ENCODE results near the gene EEF1E1.
"Not testable (repeated sequence)": the region's sequence is repeated elsewhere in the genome, so short reads cannot be mapped to it uniquely, and the experiment has no call there.

The EEF1E1 gene

DNA sequence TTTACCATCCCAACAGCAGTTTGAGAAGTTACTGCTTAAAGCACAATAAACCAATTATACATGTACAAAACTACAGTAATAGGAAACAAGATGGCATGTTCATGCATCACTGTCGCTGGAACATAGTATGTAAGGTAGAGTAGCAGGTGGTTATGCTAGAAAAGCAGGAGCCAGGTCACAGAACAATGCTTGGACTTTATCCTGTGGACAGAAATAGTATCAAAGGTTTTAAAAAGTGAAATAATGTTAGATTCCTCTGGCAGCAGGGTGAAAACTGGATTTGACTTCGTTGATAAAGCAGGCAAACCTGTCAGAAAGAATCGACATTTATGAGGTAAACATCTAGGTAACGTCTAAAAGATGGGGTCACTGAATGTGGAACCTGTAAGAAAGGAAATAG is 40.6 kb downstream of the EEF1E1 start:
- no peak for DNase-seq

DNA sequence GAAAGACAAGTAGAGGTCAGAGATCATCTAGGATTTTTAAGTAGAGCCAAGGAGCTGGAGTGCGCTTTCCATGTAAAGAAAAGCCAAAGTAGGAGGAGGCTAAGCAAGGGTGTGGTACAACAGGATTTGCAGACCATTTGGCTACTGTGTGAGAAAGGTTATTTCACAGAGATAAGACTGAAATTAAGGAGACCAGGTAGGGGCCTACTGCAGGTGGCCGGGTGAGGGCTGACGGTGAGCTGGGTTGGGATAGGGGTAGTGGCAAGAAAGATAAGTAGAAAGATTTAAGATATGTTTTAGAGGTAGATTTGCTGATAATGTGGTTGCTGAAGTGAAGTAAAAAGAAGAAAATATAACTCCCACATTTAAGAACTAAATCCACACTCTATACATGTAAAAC is 42.0 kb downstream of the EEF1E1 start:
- no peak for DNase-seq

DNA sequence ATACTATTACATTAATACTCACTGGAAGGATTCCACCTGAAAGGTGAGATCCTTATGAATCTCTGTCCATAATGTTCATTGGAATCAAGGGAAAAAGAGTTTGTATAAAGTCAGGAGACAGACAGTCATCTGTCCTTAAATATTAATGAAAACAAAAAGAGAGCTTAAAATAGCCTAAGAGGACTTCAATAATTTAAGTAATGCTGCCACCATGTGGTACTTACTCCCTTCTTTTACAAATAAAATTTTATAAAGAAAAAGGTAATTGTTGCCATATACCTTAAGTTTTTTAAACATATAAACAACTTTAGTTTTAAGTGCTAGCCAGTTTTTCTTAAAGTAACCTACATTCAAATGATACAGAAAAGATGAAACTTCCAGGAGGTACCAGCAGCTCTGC is 43.2 kb downstream of the EEF1E1 start:
- no peak for DNase-seq

DNA sequence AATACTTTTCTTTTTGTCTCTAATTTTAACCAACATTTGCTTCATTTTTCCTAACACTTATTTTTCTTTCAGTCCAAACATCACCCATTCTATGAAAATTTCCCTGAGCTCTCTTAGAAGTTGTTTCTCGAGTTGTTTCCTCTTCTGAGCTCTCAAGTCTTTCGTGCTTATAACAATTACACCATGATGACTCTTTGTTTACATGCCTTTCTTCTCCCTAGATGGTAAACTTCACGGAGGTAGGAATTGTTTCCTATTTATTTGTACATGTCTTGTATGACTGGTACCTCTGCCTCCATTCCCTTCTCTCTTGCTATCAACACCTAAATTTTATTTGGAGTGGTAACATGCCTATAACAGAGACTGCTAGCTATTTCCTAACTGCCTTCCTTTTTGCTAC is 44.6 kb downstream of the EEF1E1 start:
- no peak for DNase-seq

DNA sequence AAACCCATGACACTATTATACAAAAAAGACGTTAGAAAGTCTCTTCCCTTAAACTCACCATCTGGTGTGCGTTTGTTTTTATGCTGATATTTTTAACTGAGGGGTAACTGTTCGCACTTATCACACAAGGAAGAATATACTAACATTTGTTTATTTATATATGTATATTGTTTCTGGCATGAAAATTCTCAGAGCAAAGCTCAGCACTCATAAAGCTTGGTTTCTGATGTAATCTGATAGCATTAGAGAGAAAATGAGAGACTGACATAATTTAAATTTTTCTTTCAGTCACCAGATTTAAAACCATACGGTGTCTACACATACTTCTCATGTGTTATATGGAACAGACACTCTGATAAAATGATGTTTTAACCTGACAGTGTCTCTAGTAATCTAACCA is 45.1 kb downstream of the EEF1E1 start:
- no peak for DNase-seq

DNA sequence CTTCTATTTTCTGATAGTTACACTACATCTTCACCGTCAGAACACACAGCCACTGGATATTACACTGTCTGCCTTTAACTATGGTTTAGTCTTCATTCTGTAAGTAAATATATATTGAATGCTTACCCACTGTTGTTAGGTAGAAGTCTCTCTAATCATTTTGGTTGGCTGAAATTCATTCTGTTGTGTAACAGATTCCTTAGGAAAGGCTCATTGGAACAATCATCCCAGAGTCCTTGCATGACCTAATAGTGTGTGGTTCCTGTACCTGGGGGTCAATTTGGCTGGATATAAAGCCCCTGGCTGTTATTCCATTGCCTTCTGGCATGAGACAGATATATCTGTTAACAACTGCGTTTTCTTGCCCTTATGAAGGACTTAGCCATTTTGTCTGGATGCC is 48.1 kb downstream of the EEF1E1 start:
- DNase-seq = no peak

DNA sequence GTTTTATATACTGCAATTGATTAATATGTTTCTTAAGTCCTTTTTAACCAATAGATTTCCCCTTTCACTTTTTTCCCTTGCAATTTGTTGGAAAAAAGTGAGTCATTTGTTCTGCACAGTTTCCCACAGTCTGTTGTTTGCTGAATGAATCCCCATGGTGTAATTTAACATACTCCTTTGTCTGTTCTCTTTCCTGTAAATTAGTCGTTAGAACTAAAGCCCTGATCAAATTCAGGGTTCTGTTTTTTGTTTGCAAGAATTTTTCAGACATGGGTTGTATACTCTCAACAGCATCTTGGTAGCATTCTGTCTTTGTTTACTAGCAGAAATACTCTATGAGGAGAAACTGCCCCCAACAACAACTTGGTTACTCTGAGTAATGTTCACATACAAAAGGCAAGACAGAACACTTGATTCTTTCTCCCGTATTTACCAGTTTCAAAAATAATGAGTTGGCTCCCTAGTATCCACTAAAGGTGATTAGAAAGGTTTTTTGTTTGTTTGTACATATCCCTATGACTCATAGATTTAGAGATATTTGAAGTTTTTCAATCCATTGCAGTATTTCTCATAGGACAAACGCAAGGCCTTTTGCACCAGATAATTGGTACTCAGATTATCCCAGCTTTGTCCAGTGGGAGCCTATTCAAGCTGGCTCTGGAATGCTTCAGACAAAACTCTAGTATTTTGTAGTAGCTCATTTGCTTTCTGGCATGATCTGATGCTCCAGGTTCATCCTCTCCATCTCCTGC is 54.6 kb downstream of the EEF1E1 start:
- DNase-seq = no peak

DNA sequence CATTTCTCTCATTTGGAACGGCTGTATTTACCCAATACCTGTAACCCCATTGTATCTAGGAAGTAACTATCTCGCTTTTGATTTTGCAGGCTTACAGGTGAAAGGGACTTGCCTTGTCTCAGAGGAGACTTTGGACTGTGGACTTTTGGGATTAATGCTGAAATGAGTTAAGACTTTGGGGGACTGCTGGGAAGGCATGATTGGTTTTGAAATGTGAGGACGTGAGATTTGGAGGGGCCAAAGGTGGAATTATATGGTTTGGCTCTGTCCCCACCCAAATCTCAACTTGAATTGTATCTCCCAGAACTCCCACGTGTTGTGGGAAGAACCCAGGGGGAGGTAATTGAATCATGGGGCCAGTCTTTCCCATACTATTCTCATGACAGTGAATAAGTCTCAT is 56.6 kb downstream of the EEF1E1 start:
- DNase-seq = not testable (repeated sequence)

DNA sequence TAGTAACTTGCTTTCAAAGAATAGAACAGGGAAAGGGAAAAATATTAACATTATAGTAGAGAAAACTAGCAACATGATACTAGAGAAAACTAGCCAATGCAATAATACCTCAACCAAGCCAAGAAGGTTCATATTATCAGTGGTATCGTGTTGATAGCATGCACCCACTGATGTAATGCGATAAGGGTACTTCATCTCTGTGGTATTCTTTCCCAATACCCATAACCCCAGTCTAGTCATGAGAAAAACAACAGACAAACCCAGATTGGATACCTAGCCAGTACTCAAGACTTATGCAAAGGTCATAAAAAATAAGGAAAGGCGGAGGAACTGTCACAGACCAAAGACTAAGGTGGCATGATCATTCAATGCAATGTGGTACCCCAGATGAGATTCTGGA is 59.1 kb downstream of the EEF1E1 start:
- no peak for DNase-seq

DNA sequence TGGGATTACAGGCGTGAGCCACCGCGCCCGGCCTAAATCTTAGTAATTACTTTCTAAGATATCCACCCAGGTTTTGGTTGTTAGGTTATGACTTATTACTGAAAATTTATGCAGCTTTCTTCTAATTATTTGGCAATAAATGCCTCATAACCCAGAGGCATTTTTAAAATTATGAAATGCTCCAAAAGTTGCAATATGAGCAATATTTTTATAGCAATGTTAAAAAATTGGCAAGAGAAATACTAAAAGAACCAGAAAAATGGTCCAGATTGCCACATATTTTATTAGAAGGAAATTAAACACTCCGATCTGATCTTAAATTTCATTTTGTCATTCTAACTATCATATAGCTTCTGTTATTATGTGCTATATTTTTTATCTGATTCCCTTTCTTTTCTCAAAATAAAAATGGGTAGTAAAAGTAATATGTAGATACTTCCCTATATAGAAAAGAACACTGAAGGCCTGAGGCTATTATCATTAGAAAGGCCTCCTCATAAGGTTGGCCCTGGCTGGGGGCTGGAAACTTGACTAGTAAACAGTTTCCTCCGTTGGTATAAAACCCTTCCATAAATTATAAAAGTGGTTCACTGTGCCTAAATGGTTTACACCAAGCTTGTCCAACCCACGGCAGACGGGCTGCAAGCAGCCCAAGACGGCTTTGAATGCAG is 60.3 kb downstream of the EEF1E1 start:
- no peak for DNase-seq

DNA sequence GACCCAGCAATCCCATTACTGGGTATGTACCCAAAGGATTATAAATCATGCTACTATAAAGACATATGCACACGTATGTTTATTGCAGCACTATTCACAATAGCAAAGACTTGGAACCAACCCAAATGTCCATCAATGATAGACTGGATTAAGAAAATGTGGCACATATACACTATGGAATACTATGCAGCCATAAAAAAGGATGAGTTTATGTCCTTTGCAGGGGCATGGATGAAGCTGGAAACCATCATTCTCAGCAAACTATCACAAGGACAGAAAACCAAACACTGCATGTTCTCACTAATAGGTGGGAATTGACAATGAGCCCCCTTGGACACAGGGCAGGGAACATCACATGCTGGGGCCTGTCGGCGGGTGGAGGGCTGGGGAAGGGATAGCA is 68.2 kb downstream of the EEF1E1 start:
- DNase-seq = not testable (repeated sequence)

DNA sequence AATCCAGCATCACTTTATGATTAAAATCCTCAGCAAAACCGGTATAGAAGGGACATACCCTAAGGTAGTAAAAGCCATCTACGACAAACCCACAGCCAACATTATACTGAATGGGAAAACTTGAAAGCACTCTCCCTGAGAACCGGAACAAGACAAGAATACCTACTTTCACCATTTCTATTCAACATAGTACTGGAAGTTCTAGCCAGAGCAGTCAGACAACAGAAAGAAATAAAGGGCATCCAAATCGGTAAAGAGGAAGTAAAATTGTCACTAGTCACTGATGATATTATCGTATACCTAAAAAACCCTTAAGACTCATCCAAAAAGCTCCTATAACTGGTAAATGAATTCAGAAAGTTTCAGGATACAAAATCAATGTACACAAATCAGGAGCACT is 71.4 kb downstream of the EEF1E1 start:
- DNase-seq = no peak
